Gastroesophageal sphincter (tissue), 4 donors: Measurements from ENCODE around the gene PCNA. TPM values are rescaled to one million over a fixed set of nuclear protein-coding genes. Genes with fewer than 3 reads are reported as not detected.

ENCODE experiments used
- ATAC-seq: fragments of 150-250 bp; one replicate; pipeline ENCODE4 v1.9.1; 2016; ENCODE audit warnings: mild to moderate bottlenecking, moderate library complexity
- H3K27ac ChIP-seq, 4 donors: fragments of 200-600 bp; sonication (generic) in 3 of 4; 1 replicate in 3 of 4; 2 replicates in 1 of 4; pipeline ENCODE4 v1.5.1; 2016 to 2019
- H3K27me3 ChIP-seq: fragments of 200-600 bp; sonication (generic); one replicate; pipeline ENCODE4 v1.5.1; 2019
- H3K36me3 ChIP-seq, 2 donors: fragments of 200-600 bp; sonication (generic); one replicate each; pipeline ENCODE4 v1.5.1; 2019; ENCODE audit warnings: control low read depth in 1 of 2
- H3K4me1 ChIP-seq, 3 donors: fragments of 200-600 bp; sonication (generic); 1 replicate in 2 of 3; 2 replicates in 1 of 3; pipeline ENCODE4 v1.5.1; 2016 to 2019; ENCODE audit warnings: control low read depth in 2 of 3
- H3K4me3 ChIP-seq, 2 donors: fragments of 200-600 bp; sonication (generic); one replicate each; pipeline ENCODE4 v1.5.1; 2019; ENCODE audit warnings: mild to moderate bottlenecking in 1 of 2, moderate library complexity in 1 of 2
- H3K9me3 ChIP-seq, 3 donors: fragments of 200-600 bp; sonication (generic); one replicate each; pipeline ENCODE4 v1.5.1; 2017 to 2019; ENCODE audit warnings: control low read depth in 2 of 3
- EP300 ChIP-seq: sonication (generic); formaldehyde crosslinking; IDR thresholded peaks from one replicate; pipeline ENCODE4 v1.6.1; 2017; ENCODE audit warnings: antibody characterized with exemption, mild to moderate bottlenecking
- POLR2A ChIP-seq, 2 donors: fragments of 450-650 bp; IDR thresholded peaks; one replicate each; pipeline ENCODE4 v1.6.1; 2017; ENCODE audit warnings: antibody characterized with exemption in 2 of 2, mild to moderate bottlenecking in 2 of 2, moderate library complexity in 1 of 2
- POLR2AphosphoS5 ChIP-seq: sonication (generic); formaldehyde crosslinking; IDR thresholded peaks from one replicate; pipeline ENCODE4 v1.6.1; 2017; ENCODE audit warnings: antibody characterized with exemption
- WGBS, 2 donors: methylation state at CpG; one replicate each; pipeline ENCODE4 v1.1.5; 2018; ENCODE audit warnings: low coverage in 1 of 2; 5-methylcytosine and 5-hydroxymethylcytosine counted together
- total RNA-seq, 4 donors: library from RNA; depleted of rRNA; stranded (reverse); fragments of >200 nt; gene quantifications; one replicate each; pipeline ENCODE4 v1.1.0, GENCODE V29; 2016
- TF ChIP-seq, protein P1 (sequence below), 4 experiments: fragments of 200-600 bp in 2 of 4; fragments of 450-650 bp in 2 of 4; sonication (generic) in 1 of 4; IDR thresholded peaks; one replicate each; pipeline ENCODE4 v1.5.1; 2017 to 2019; ENCODE audit warnings: antibody characterized with exemption in 4 of 4, mild to moderate bottlenecking in 2 of 4, moderate library complexity in 2 of 4

The PCNA gene
- total RNA-seq, 4 donors from 2014 or later: 21.9 to 52.8 (median 39.2) TPM

DNA sequence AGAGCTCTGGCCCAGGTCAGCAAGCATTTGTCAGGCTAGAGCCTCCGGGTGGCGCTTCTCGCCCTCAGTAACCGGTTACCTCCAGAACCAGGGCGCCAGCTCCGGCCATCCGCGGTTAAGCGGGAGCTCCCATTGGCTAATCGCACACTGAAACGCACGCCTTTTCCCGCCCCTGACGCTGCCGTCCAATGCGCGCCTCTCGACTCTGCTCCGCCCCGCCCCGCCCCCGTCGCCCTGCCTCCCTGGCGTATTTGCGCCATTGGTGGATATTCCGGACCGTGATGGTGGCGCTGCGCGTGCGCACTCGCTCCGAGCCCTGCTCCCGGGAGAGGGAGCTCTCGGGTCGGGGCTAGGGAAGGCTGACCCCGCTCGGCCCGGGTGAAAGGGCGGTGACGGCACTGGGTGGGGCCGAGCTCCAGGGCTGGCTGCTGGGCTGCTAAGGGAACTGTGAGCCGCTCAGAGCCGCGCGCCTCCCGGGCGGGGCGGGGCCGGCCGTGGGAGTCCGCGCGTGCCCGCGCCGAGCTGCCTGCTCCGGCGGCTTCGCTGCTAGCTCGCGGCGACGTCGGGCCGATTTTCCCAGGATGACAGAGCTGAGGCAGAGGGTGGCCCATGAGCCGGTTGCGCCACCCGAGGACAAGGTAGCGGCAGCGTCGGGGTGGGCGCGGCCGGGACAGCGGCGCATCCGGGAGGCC is 6.9 kb upstream of the PCNA start, which contains the start of gene CDS2:
TSS of gene CDS2 (plus strand) at position 497 of the 692 bp plus-strand sequence. CDS start at position 582, 85 bp downstream.
- Histone ChIP-seq H3K4me3 (peak within 1 kb of the TSS; percentile 86 to 99), H3K27ac (peak within 1 kb of the TSS; percentile 94 to 99 (median 98)), H3K27me3 (no peaks in the 10 kb centered on the region), H3K36me3 (no peaks in the 10 kb centered on the region), H3K9me3 (no peaks in the 10 kb centered on the region), H3K4me1 (peaks cover 0 to 51% (median 26%) of the 10 kb centered on the region in 3 donors)
- ATAC-seq: peak; percentile 96
- TF ChIP-seq EP300 (no peak), POLR2A (IDR thresholded peaks at IDR 0.05) (peak; percentile 93), POLR2AphosphoS5 (peak; percentile 80)
- TF ChIP-seq, protein P1, sequence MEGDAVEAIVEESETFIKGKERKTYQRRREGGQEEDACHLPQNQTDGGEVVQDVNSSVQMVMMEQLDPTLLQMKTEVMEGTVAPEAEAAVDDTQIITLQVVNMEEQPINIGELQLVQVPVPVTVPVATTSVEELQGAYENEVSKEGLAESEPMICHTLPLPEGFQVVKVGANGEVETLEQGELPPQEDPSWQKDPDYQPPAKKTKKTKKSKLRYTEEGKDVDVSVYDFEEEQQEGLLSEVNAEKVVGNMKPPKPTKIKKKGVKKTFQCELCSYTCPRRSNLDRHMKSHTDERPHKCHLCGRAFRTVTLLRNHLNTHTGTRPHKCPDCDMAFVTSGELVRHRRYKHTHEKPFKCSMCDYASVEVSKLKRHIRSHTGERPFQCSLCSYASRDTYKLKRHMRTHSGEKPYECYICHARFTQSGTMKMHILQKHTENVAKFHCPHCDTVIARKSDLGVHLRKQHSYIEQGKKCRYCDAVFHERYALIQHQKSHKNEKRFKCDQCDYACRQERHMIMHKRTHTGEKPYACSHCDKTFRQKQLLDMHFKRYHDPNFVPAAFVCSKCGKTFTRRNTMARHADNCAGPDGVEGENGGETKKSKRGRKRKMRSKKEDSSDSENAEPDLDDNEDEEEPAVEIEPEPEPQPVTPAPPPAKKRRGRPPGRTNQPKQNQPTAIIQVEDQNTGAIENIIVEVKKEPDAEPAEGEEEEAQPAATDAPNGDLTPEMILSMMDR (IDR thresholded peaks at IDR 0.05): peak; percentile 39 to 79 (median 58)
- no CpG with 5 or more reads among the region's 78 CpGs for WGBS, 2 donors

DNA sequence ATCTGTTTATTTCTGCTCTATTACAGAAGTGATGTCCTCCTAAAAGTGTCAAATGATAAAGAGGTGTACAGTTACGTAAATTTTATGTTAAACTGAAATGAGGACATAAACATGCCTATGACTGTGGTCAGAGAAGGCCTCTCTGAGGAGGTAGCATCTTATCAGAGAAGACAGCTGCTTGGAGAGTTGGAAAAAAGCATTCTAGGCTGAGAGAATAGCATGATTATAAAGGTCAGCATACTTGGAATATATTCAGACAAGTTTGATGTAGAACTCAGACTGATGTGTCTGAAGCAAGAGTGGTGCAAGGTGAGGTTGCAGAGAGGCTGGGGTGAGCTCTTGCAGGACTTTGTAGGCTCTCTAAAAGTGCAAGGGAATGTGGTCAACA is 3.1 kb upstream of the PCNA start:
- WGBS, 2 donors: 100% methylated on average over 1 of the region's 1 CpG; no CpG with 5 or more reads in 1 of the 2 donors
- TF ChIP-seq EP300: no peak
- TF ChIP-seq, protein P1 (IDR thresholded peaks at IDR 0.05): no peak
- no peak for TF ChIP-seq POLR2A (IDR thresholded peaks at IDR 0.05)
- no peak for TF ChIP-seq POLR2AphosphoS5
- no peak for ATAC-seq
- H3K27me3 ChIP-seq: no peaks in the 10 kb centered on the region
- peaks cover 0 to 34% (median 15%) of the 10 kb centered on the region in 3 donors for H3K4me1 ChIP-seq
- H3K36me3 ChIP-seq: no peaks in the 10 kb centered on the region
- no peaks in the 10 kb centered on the region for H3K9me3 ChIP-seq
- no peak overlapping the region for H3K27ac ChIP-seq
- no peak overlapping the region for H3K4me3 ChIP-seq

- H3K9me3 ChIP-seq: no peaks in the 10 kb centered on the region
- peaks cover 0 to 23% (median 10%) of the 10 kb centered on the region in 3 donors for H3K4me1 ChIP-seq
- WGBS, 2 donors: 1 to 4% methylated on average over 9 of the region's 9 CpGs
- H3K27me3 ChIP-seq: no peaks in the 10 kb centered on the region
- ATAC-seq: no peak
- peak overlapping the region; percentile 60 to 96 (median 93) for H3K27ac ChIP-seq
- H3K4me3 ChIP-seq: peak overlapping the region; percentile 41 to 78
- H3K36me3 ChIP-seq: peaks cover 0 to 14% of the 10 kb centered on the region in 2 donors
- TF ChIP-seq EP300 (no peak), POLR2AphosphoS5 (no peak), POLR2A (IDR thresholded peaks at IDR 0.05) (no peak)
- TF ChIP-seq, protein P1 (IDR thresholded peaks at IDR 0.05): no peak
Observed at GRCh38 chr20:5120185-5120476, 373 bp upstream of the PCNA start.

DNA sequence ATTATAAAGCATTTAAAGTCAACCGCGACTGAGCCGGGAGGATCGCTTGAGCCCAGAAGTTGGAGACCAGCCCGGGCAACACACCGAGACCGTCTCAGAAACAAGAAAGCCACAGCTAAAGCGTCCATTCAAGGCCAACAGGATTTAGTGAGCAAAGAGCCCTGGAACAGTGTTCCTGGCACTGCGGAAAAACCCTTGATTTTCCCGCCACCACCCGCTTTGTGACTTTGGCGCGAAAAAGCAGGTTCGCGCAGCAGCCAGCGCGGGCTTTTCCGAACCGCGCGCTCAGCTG is 669 bp downstream of the PCNA start:
- peak overlapping the region in 3 of 4 donors; percentile 93 to 96 (median 93) for H3K27ac ChIP-seq

More for the DNA sequence above, 669 bp downstream of the PCNA start:
- no peak for ATAC-seq
- peak overlapping the region; percentile 41 to 78 for H3K4me3 ChIP-seq
- H3K27me3 ChIP-seq: no peaks in the 10 kb centered on the region
- H3K4me1 ChIP-seq: peaks cover 0 to 23% (median 10%) of the 10 kb centered on the region in 3 donors
- TF ChIP-seq POLR2A (IDR thresholded peaks at IDR 0.05) (no peak), POLR2AphosphoS5 (no peak), EP300 (no peak)
- TF ChIP-seq, protein P1 (IDR thresholded peaks at IDR 0.05): no peak
- WGBS, 2 donors: no CpG with 5 or more reads among the region's 21 CpGs
- no peaks in the 10 kb centered on the region for H3K9me3 ChIP-seq
- peaks cover 0 to 22% of the 10 kb centered on the region in 2 donors for H3K36me3 ChIP-seq
